Endothelial cell (in vitro differentiated cells): ENCODE measurements around the gene TMEM41A. TPM values are rescaled to one million over a fixed set of nuclear protein-coding genes. Genes with fewer than 3 reads are reported as not detected.
"Not testable (repeated sequence)": the region's sequence is repeated elsewhere in the genome, so short reads cannot be mapped to it uniquely, and the experiment has no call there.

Experiments
- DNase-seq: peaks from one replicate; pipeline ENCODE4 v3.0.0; 2021; ENCODE audit warnings: low spot score
- H3K27ac Mint-ChIP-seq: one replicate; pipeline ENCODE4 v1.8.0; 2021; ENCODE audit warnings: mixed read lengths, inconsistent platforms; ENCODE audit not compliant: unreplicated experiment
- H3K27me3 Mint-ChIP-seq: one replicate; pipeline ENCODE4 v1.8.0; 2021; ENCODE audit warnings: mild to moderate bottlenecking, moderate library complexity, mixed read lengths, inconsistent platforms; ENCODE audit not compliant: unreplicated experiment
- H3K36me3 Mint-ChIP-seq: one replicate; pipeline ENCODE4 v1.8.0; 2021; ENCODE audit warnings: mild to moderate bottlenecking, low read depth, mixed read lengths, inconsistent platforms; ENCODE audit not compliant: unreplicated experiment
- H3K4me1 Mint-ChIP-seq: one replicate; pipeline ENCODE4 v1.8.0; 2021; ENCODE audit warnings: mild to moderate bottlenecking, mixed read lengths, inconsistent platforms; ENCODE audit not compliant: unreplicated experiment
- H3K4me3 Mint-ChIP-seq: one replicate; pipeline ENCODE4 v1.8.0; 2021; ENCODE audit warnings: mild to moderate bottlenecking, mixed read lengths, inconsistent platforms; ENCODE audit not compliant: unreplicated experiment
- H3K9me3 Mint-ChIP-seq: one replicate; pipeline ENCODE4 v1.8.0; 2021; ENCODE audit warnings: mixed read lengths, inconsistent platforms; ENCODE audit not compliant: unreplicated experiment
- CTCF ChIP-seq: fragments of 200-600 bp; sonication (generic); IDR thresholded peaks from one replicate; pipeline ENCODE4 v1.5.0; 2021; ENCODE audit warnings: antibody characterized with exemption; ENCODE audit not compliant: unreplicated experiment
- total RNA-seq: library from RNA; stranded (reverse); fragmentation: NEBNext Ultra II Directional; extraction: Animal tissue kit (Norgen Biotek cat#: 25700); gene quantifications from one replicate; pipeline ENCODE4 v1.2.1, GENCODE V29; 2021; ENCODE audit not compliant: unreplicated experiment

The TMEM41A gene
- total RNA-seq, 1 donor from 2014 or later, result 18.1 TPM

GRCh38 chr3:185470323-185470722, 28.5 kb downstream of the TMEM41A start:
- no peak for DNase-seq
- peaks cover 10% of the 10 kb centered on the region for H3K4me1 Mint-ChIP-seq
- no peak for TF ChIP-seq CTCF
- H3K9me3 Mint-ChIP-seq, result no peaks in the 10 kb centered on the region
- H3K4me3 Mint-ChIP-seq, result peak overlapping the region; percentile 63
- peaks cover 3% of the 10 kb centered on the region for H3K27me3 Mint-ChIP-seq
- peaks cover 27% of the 10 kb centered on the region for H3K36me3 Mint-ChIP-seq
- no peak overlapping the region for H3K27ac Mint-ChIP-seq

DNA sequence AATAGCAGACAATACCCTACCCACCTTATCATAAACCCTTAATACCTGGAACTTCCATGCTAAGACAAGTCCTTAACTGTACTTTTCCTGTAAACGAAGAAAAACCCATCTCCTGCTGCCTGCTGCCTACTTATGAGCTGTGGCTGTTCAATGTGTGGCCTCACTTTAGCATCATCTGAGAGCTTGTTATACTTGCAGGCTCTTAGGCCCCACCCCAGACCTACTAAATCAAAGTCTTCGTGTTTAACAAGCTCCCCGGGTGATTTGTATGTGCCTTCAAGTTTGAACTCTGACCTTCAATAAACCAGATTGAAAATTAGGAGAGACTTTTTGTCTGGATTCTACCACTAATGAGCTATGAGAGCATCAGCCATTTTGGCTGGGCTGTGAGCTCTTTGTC, 29.3 kb downstream of the TMEM41A start:
- no peaks in the 10 kb centered on the region for H3K9me3 Mint-ChIP-seq
- no peak for DNase-seq
- peaks cover 23% of the 10 kb centered on the region for H3K36me3 Mint-ChIP-seq
- no peak for TF ChIP-seq CTCF
- H3K4me1 Mint-ChIP-seq, result peaks cover 10% of the 10 kb centered on the region
- H3K27ac Mint-ChIP-seq, result no peak overlapping the region
- H3K4me3 Mint-ChIP-seq, result no peak overlapping the region
- peaks cover 3% of the 10 kb centered on the region for H3K27me3 Mint-ChIP-seq

GRCh38 chr3:185466123-185466522, 32.7 kb downstream of the TMEM41A start:
- not testable (repeated sequence) for H3K27ac Mint-ChIP-seq, H3K9me3 Mint-ChIP-seq, H3K27me3 Mint-ChIP-seq, H3K4me1 Mint-ChIP-seq, H3K4me3 Mint-ChIP-seq, DNase-seq
- peaks cover 13% of the 10 kb centered on the region for H3K36me3 Mint-ChIP-seq

DNA sequence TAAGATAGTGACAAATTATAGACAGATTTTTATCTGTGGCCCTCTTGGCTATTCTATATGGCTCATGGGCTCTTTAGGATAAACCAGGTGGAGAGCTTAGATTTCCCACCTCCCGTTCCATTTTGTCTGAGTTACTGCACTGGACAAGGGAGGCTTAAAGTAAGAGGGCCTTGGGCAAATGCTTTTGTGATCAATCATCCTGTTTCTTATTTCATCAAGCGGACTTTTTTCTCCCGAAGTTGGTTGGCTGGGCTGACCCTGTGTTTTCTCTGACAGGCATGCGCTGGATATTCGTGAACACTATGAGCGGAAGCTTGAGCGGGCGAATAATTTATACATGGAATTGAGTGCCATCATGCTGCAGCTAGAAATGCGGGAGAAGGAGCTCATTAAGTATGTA, 33.4 kb downstream of the TMEM41A start:
- peaks cover 5% of the 10 kb centered on the region for H3K4me1 Mint-ChIP-seq
- H3K27ac Mint-ChIP-seq, result no peak overlapping the region
- H3K4me3 Mint-ChIP-seq, result no peak overlapping the region
- no peak for TF ChIP-seq CTCF
- H3K27me3 Mint-ChIP-seq, result no peaks in the 10 kb centered on the region
- no peaks in the 10 kb centered on the region for H3K9me3 Mint-ChIP-seq
- DNase-seq, result no peak
- peaks cover 13% of the 10 kb centered on the region for H3K36me3 Mint-ChIP-seq

DNA sequence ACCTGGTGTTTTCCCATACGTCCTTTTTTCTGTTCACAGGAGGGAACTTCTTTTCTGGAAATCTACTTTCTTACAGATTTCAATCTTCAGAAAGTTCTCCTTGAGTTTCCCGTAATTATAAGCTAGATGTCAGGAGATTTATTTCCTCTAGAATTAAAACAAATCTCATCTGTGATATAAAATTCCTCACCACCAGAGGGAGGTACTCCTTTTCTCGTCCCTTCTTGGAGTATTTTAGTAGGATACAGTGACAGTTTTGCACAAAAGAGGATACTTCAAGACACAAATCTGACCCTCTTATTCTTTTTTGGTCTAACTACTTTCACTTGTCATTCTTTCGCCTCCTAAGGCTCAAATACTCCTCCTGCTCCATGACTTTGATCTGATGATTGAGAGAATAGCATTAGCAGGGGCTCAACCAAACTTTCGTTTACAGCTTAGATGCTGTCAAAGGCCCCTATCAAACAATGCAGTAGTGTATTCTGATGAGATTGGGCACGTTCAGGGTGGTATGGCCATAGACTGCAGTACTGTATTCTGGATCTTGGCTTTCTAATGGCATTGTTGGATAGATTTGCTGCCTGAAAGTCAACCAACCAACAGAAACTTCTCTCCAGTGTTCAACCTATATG, 38.0 kb downstream of the TMEM41A start:
- peak; percentile 62 for TF ChIP-seq CTCF
- Mint-ChIP-seq H3K4me1 (no peaks in the 10 kb centered on the region), H3K27ac (no peak overlapping the region), H3K9me3 (no peaks in the 10 kb centered on the region), H3K4me3 (no peak overlapping the region), H3K36me3 (peaks cover 5% of the 10 kb centered on the region), H3K27me3 (no peaks in the 10 kb centered on the region)
- DNase-seq, result no peak
